WERI-Rb-1 (cell line): ENCODE results near the gene KANK4.

Source experiments
- DNase-seq: peaks from one replicate; pipeline ENCODE4 v3.0.0-alpha.2; 2020
- H3K27ac ChIP-seq: fragments of 250-450 bp; sonication (Bioruptor Pico); 2 replicates; pipeline ENCODE4 v1.5.1; 2020; ENCODE audit warnings: mild to moderate bottlenecking, moderate library complexity
- H3K27me3 ChIP-seq: fragments of 250-450 bp; sonication (Bioruptor Pico); 2 replicates; pipeline ENCODE4 v1.5.1; 2021; ENCODE audit warnings: mild to moderate bottlenecking, low read depth, moderate library complexity; ENCODE audit not compliant: insufficient read depth, severe bottlenecking
- H3K36me3 ChIP-seq: fragments of 250-450 bp; sonication (Bioruptor Pico); 2 replicates; pipeline ENCODE4 v1.5.1; 2020; ENCODE audit warnings: mild to moderate bottlenecking, moderate library complexity
- H3K4me3 ChIP-seq: 2 replicates; pipeline ENCODE4 v1.5.1; 2011; ENCODE audit warnings: low read depth, mild to moderate bottlenecking, control low read depth, low read length
- H3K9me3 ChIP-seq: fragments of 250-450 bp; sonication (Bioruptor Pico); 2 replicates; pipeline ENCODE4 v1.5.1; 2021; ENCODE audit warnings: mild to moderate bottlenecking, moderate library complexity; ENCODE audit not compliant: severe bottlenecking
- CTCF ChIP-seq: IDR thresholded peaks from 2 replicates; pipeline ENCODE4 v1.5.1; 2011; ENCODE audit warnings: low read depth, mild to moderate bottlenecking, control low read depth, inconsistent platforms, low read length

The KANK4 gene

GRCh38 chr1:62208087-62208486 is 111.1 kb downstream of the KANK4 start:
- no peak overlapping the region for H3K4me3 ChIP-seq
- no peaks in the 10 kb centered on the region for H3K36me3 ChIP-seq
- no peaks in the 10 kb centered on the region for H3K27me3 ChIP-seq
- H3K9me3 ChIP-seq = peaks cover 6% of the 10 kb centered on the region
- DNase-seq = no peak
- TF ChIP-seq CTCF = no peak
- no peak overlapping the region for H3K27ac ChIP-seq

- no peak for TF ChIP-seq CTCF
- no peak overlapping the region for H3K4me3 ChIP-seq
Observed at GRCh38 chr1:62207187-62207586, 112.0 kb downstream of the KANK4 start.

GRCh38 chr1:62198781-62199125 is 120.5 kb downstream of the KANK4 start:
- Histone ChIP-seq H3K27me3 (no peaks in the 10 kb centered on the region), H3K36me3 (no peaks in the 10 kb centered on the region), H3K4me3 (no peak overlapping the region), H3K27ac (no peak overlapping the region), H3K9me3 (no peaks in the 10 kb centered on the region)
- DNase-seq = no peak
- no peak for TF ChIP-seq CTCF

More at GRCh38 chr1:62207187-62207586, 112.0 kb downstream of the KANK4 start:
- Histone ChIP-seq H3K9me3 (peaks cover 6% of the 10 kb centered on the region), H3K27ac (no peak overlapping the region), H3K36me3 (no peaks in the 10 kb centered on the region), H3K27me3 (no peaks in the 10 kb centered on the region)
- no peak for DNase-seq

GRCh38 chr1:62198069-62198780 is 121.0 kb downstream of the KANK4 start:
- TF ChIP-seq CTCF = no peak
- H3K36me3 ChIP-seq = no peaks in the 10 kb centered on the region
- H3K27me3 ChIP-seq = no peaks in the 10 kb centered on the region
- DNase-seq = no peak
- H3K4me3 ChIP-seq = no peak overlapping the region
- H3K27ac ChIP-seq = no peak overlapping the region
- H3K9me3 ChIP-seq = no peaks in the 10 kb centered on the region

- H3K36me3 ChIP-seq = no peaks in the 10 kb centered on the region
- peak; percentile 74 for DNase-seq
- H3K9me3 ChIP-seq = no peaks in the 10 kb centered on the region
- no peak for TF ChIP-seq CTCF
- peak overlapping the region; percentile 50 for H3K27ac ChIP-seq
- peak overlapping the region; percentile 36 for H3K4me3 ChIP-seq
- no peaks in the 10 kb centered on the region for H3K27me3 ChIP-seq
Observed at GRCh38 chr1:62196086-62196690, 123.0 kb downstream of the KANK4 start.
